ENCODE results near the gene HHIPL1. TPM values are rescaled to one million over a fixed set of nuclear protein-coding genes. Genes with fewer than 3 reads are reported as not detected.

Gene HHIPL1
- total RNA-seq, 5 donors from 2014 or later (not counting 1 experiment from before 2014, with no cell fraction given): 0.05 to 0.35 (median 0.23) TPM

GRCh38 chr14:99648027-99648784 lies 3.3 kb downstream of the HHIPL1 start:
- no peaks in the 10 kb centered on the region for H3K36me3 ChIP-seq (ENCODE audit: control insufficient read depth in 2 of 2, extremely low read depth in 1 of 2, insufficient read depth in 1 of 2, low read length in 1 of 2)
- ATAC-seq (replicated peaks in 1 of 4): no peak
- WGBS (ENCODE audit: insufficient coverage): 78% methylated on average over 6 of the region's 8 CpGs
- H3K27ac ChIP-seq (ENCODE audit: low read length): no peak overlapping the region
- Mint-ChIP-seq H3K27ac (no peak overlapping the region), H3K9me3 (no peaks in the 10 kb centered on the region), H3K27me3 (peaks cover 39 to 54% of the 10 kb centered on the region in 2 donors), H3K36me3 (no peaks in the 10 kb centered on the region), H3K4me1 (peaks cover 0 to 6% (median 4%) of the 10 kb centered on the region in 3 donors), H3K4me3 (no peak overlapping the region)
- no peak for DNase-seq
- peaks cover 0 to 8% of the 10 kb centered on the region in 2 experiments for H3K4me1 ChIP-seq (ENCODE audit: control insufficient read depth in 1 of 2, extremely low read depth in 1 of 2, insufficient read depth in 2 of 2, low read length in 2 of 2)
- ChIA-PET POLR2A (no interaction called here), CTCF (no interaction called here)
- H3K27me3 ChIP-seq (replicated peaks in 1 of 2; ENCODE audit: control insufficient read depth in 2 of 2, extremely low read depth in 1 of 2, insufficient read depth in 2 of 2, low read length in 1 of 2): peaks cover 5 to 78% of the 10 kb centered on the region in 2 experiments
- H3K9me3 ChIP-seq: no peaks in the 10 kb centered on the region
- H3K4me3 ChIP-seq (ENCODE audit: control insufficient read depth in 1 of 2, extremely low read depth in 1 of 2, low read length in 1 of 2): no peak overlapping the region

GRCh38 chr14:99649219-99649618 lies 4.3 kb downstream of the HHIPL1 start:
- Histone ChIP-seq H3K9me3 (no peaks in the 10 kb centered on the region), H3K27ac (ENCODE audit: low read length) (no peak overlapping the region), H3K4me1 (ENCODE audit: control insufficient read depth in 1 of 2, extremely low read depth in 1 of 2, insufficient read depth in 2 of 2, low read length in 2 of 2) (peaks cover 0 to 8% of the 10 kb centered on the region in 2 experiments), H3K27me3 (replicated peaks in 1 of 2; ENCODE audit: control insufficient read depth in 2 of 2, extremely low read depth in 1 of 2, insufficient read depth in 2 of 2, low read length in 1 of 2) (peaks cover 0 to 74% of the 10 kb centered on the region in 2 experiments), H3K36me3 (ENCODE audit: control insufficient read depth in 2 of 2, extremely low read depth in 1 of 2, insufficient read depth in 1 of 2, low read length in 1 of 2) (no peaks in the 10 kb centered on the region), H3K4me3 (ENCODE audit: control insufficient read depth in 1 of 2, extremely low read depth in 1 of 2, low read length in 1 of 2) (no peak overlapping the region)
- no peak for ATAC-seq (replicated peaks in 1 of 4)
- Mint-ChIP-seq H3K9me3 (no peaks in the 10 kb centered on the region), H3K4me3 (no peak overlapping the region), H3K27ac (no peak overlapping the region), H3K27me3 (peaks cover 37 to 50% of the 10 kb centered on the region in 2 donors), H3K4me1 (peaks cover 0 to 4% (median 2%) of the 10 kb centered on the region in 3 donors), H3K36me3 (no peaks in the 10 kb centered on the region)
- ChIA-PET CTCF (no interaction called here), POLR2A (no interaction called here)
- no peak for DNase-seq
- 70% methylated on average over 3 of the region's 8 CpGs for WGBS (ENCODE audit: insufficient coverage)

- ChIA-PET POLR2A (no interaction called here), CTCF (no interaction called here)
- Mint-ChIP-seq H3K36me3 (no peaks in the 10 kb centered on the region), H3K9me3 (no peaks in the 10 kb centered on the region), H3K4me1 (peaks cover 0 to 4% (median 2%) of the 10 kb centered on the region in 3 donors), H3K4me3 (no peak overlapping the region), H3K27me3 (peaks cover 40 to 54% of the 10 kb centered on the region in 2 donors), H3K27ac (no peak overlapping the region)
- no peaks in the 10 kb centered on the region for H3K36me3 ChIP-seq (ENCODE audit: control insufficient read depth in 2 of 2, extremely low read depth in 1 of 2, insufficient read depth in 1 of 2, low read length in 1 of 2)
- H3K9me3 ChIP-seq: no peaks in the 10 kb centered on the region
- peaks cover 0 to 71% of the 10 kb centered on the region in 2 experiments for H3K27me3 ChIP-seq (replicated peaks in 1 of 2; ENCODE audit: control insufficient read depth in 2 of 2, extremely low read depth in 1 of 2, insufficient read depth in 2 of 2, low read length in 1 of 2)
- DNase-seq (no peak), ATAC-seq (replicated peaks in 1 of 4) (no peak)
- H3K4me3 ChIP-seq (ENCODE audit: control insufficient read depth in 1 of 2, extremely low read depth in 1 of 2, low read length in 1 of 2): no peak overlapping the region
- no peak overlapping the region for H3K27ac ChIP-seq (ENCODE audit: low read length)
- H3K4me1 ChIP-seq (ENCODE audit: control insufficient read depth in 1 of 2, extremely low read depth in 1 of 2, insufficient read depth in 2 of 2, low read length in 2 of 2): peaks cover 0 to 7% of the 10 kb centered on the region in 2 experiments
- WGBS (ENCODE audit: insufficient coverage): 92% methylated on average over 8 of the region's 8 CpGs
Observed at GRCh38 chr14:99649643-99650042, 4.7 kb downstream of the HHIPL1 start.

GRCh38 chr14:99650189-99650588 lies 5.3 kb downstream of the HHIPL1 start:
- Mint-ChIP-seq H3K27me3 (peaks cover 43 to 57% of the 10 kb centered on the region in 2 donors), H3K9me3 (no peaks in the 10 kb centered on the region)

GRCh38 chr14:99651953-99652746 lies 7.2 kb downstream of the HHIPL1 start:
- no peak overlapping the region for H3K27ac Mint-ChIP-seq
- ATAC-seq (replicated peaks in 1 of 4) (no peak), DNase-seq (no peak)
- Histone ChIP-seq H3K4me3 (ENCODE audit: control insufficient read depth in 1 of 2, extremely low read depth in 1 of 2, low read length in 1 of 2) (no peak overlapping the region), H3K27ac (ENCODE audit: low read length) (no peak overlapping the region), H3K9me3 (no peaks in the 10 kb centered on the region), H3K4me1 (ENCODE audit: control insufficient read depth in 1 of 2, extremely low read depth in 1 of 2, insufficient read depth in 2 of 2, low read length in 2 of 2) (no peaks in the 10 kb centered on the region), H3K27me3 (replicated peaks in 1 of 2; ENCODE audit: control insufficient read depth in 2 of 2, extremely low read depth in 1 of 2, insufficient read depth in 2 of 2, low read length in 1 of 2) (peaks cover 0 to 56% of the 10 kb centered on the region in 2 experiments), H3K36me3 (ENCODE audit: control insufficient read depth in 2 of 2, extremely low read depth in 1 of 2, insufficient read depth in 1 of 2, low read length in 1 of 2) (no peaks in the 10 kb centered on the region)
- CTCF ChIA-PET: no interaction called here
- H3K4me3 Mint-ChIP-seq: no peak overlapping the region
- H3K36me3 Mint-ChIP-seq: no peaks in the 10 kb centered on the region
- H3K27me3 Mint-ChIP-seq: peaks cover 48 to 54% of the 10 kb centered on the region in 2 donors
- no peaks in the 10 kb centered on the region for H3K4me1 Mint-ChIP-seq
- WGBS (ENCODE audit: insufficient coverage): 90% methylated on average over 30 of the region's 32 CpGs
- POLR2A ChIA-PET: no interaction called here
- H3K9me3 Mint-ChIP-seq: no peaks in the 10 kb centered on the region

More at GRCh38 chr14:99650189-99650588, 5.3 kb downstream of the HHIPL1 start:
- H3K4me1 ChIP-seq (ENCODE audit: control insufficient read depth in 1 of 2, extremely low read depth in 1 of 2, insufficient read depth in 2 of 2, low read length in 2 of 2): peaks cover 0 to 4% of the 10 kb centered on the region in 2 experiments
- ChIA-PET CTCF (no interaction called here), POLR2A (no interaction called here)
- no peaks in the 10 kb centered on the region for H3K36me3 Mint-ChIP-seq
- peaks cover 0 to 67% of the 10 kb centered on the region in 2 experiments for H3K27me3 ChIP-seq (replicated peaks in 1 of 2; ENCODE audit: control insufficient read depth in 2 of 2, extremely low read depth in 1 of 2, insufficient read depth in 2 of 2, low read length in 1 of 2)
- no peaks in the 10 kb centered on the region for H3K9me3 ChIP-seq
- H3K27ac Mint-ChIP-seq: no peak overlapping the region
- H3K4me1 Mint-ChIP-seq: peaks cover 0 to 4% (median 2%) of the 10 kb centered on the region in 3 donors
- H3K4me3 ChIP-seq (ENCODE audit: control insufficient read depth in 1 of 2, extremely low read depth in 1 of 2, low read length in 1 of 2): no peak overlapping the region
- no peak for ATAC-seq (replicated peaks in 1 of 4)
- no peak for DNase-seq
- H3K4me3 Mint-ChIP-seq: no peak overlapping the region
- H3K36me3 ChIP-seq (ENCODE audit: control insufficient read depth in 2 of 2, extremely low read depth in 1 of 2, insufficient read depth in 1 of 2, low read length in 1 of 2): no peaks in the 10 kb centered on the region
- H3K27ac ChIP-seq (ENCODE audit: low read length): no peak overlapping the region
- 84% methylated on average over 6 of the region's 9 CpGs for WGBS (ENCODE audit: insufficient coverage)

GRCh38 chr14:99654235-99654985 lies 9.5 kb downstream of the HHIPL1 start:
- DNase-seq: no peak
- Histone ChIP-seq H3K9me3 (no peaks in the 10 kb centered on the region), H3K27ac (ENCODE audit: low read length) (no peak overlapping the region), H3K4me3 (ENCODE audit: control insufficient read depth in 1 of 2, extremely low read depth in 1 of 2, low read length in 1 of 2) (no peak overlapping the region), H3K4me1 (ENCODE audit: control insufficient read depth in 1 of 2, extremely low read depth in 1 of 2, insufficient read depth in 2 of 2, low read length in 2 of 2) (no peaks in the 10 kb centered on the region), H3K27me3 (replicated peaks in 1 of 2; ENCODE audit: control insufficient read depth in 2 of 2, extremely low read depth in 1 of 2, insufficient read depth in 2 of 2, low read length in 1 of 2) (peaks cover 5 to 58% of the 10 kb centered on the region in 2 experiments), H3K36me3 (ENCODE audit: control insufficient read depth in 2 of 2, extremely low read depth in 1 of 2, insufficient read depth in 1 of 2, low read length in 1 of 2) (no peaks in the 10 kb centered on the region)
- POLR2A ChIA-PET: no interaction called here
- Mint-ChIP-seq H3K4me3 (no peak overlapping the region), H3K4me1 (peaks cover 0 to 3% (median 0%) of the 10 kb centered on the region in 3 donors), H3K27me3 (peaks cover 54 to 57% of the 10 kb centered on the region in 2 donors), H3K9me3 (no peaks in the 10 kb centered on the region), H3K36me3 (no peaks in the 10 kb centered on the region), H3K27ac (no peak overlapping the region)
- 50% methylated on average over 5 of the region's 7 CpGs for WGBS (ENCODE audit: insufficient coverage)
- CTCF ChIA-PET: interaction anchor here in 1 of 2 donors (0.6 kb wide), 1 partner anchor 185 kb away, joined by 5 read pairs; no protein-coding TSS in a partner anchor
- no peak for ATAC-seq (replicated peaks in 1 of 4)
